ENCODE results near the gene CSRP2.

- no peak for TF ChIP-seq CTCF (IDR thresholded peaks at IDR 0.05)
- no peak for TF ChIP-seq ZSCAN18 (CRISPR knock-in tag; IDR thresholded peaks at IDR 0.05)
- no peak for TF ChIP-seq NFYB (CRISPR knock-in tag; conservative IDR thresholded peaks at IDR 0.05; ENCODE audit: low read depth)
- TF ChIP-seq, protein P1, sequence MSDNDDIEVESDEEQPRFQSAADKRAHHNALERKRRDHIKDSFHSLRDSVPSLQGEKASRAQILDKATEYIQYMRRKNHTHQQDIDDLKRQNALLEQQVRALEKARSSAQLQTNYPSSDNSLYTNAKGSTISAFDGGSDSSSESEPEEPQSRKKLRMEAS (CRISPR knock-in tag; IDR thresholded peaks at IDR 0.05), result no peak
- no peak for TF ChIP-seq HMGXB4 (CRISPR knock-in tag; IDR thresholded peaks at IDR 0.05)
- TF ChIP-seq, protein P2, sequence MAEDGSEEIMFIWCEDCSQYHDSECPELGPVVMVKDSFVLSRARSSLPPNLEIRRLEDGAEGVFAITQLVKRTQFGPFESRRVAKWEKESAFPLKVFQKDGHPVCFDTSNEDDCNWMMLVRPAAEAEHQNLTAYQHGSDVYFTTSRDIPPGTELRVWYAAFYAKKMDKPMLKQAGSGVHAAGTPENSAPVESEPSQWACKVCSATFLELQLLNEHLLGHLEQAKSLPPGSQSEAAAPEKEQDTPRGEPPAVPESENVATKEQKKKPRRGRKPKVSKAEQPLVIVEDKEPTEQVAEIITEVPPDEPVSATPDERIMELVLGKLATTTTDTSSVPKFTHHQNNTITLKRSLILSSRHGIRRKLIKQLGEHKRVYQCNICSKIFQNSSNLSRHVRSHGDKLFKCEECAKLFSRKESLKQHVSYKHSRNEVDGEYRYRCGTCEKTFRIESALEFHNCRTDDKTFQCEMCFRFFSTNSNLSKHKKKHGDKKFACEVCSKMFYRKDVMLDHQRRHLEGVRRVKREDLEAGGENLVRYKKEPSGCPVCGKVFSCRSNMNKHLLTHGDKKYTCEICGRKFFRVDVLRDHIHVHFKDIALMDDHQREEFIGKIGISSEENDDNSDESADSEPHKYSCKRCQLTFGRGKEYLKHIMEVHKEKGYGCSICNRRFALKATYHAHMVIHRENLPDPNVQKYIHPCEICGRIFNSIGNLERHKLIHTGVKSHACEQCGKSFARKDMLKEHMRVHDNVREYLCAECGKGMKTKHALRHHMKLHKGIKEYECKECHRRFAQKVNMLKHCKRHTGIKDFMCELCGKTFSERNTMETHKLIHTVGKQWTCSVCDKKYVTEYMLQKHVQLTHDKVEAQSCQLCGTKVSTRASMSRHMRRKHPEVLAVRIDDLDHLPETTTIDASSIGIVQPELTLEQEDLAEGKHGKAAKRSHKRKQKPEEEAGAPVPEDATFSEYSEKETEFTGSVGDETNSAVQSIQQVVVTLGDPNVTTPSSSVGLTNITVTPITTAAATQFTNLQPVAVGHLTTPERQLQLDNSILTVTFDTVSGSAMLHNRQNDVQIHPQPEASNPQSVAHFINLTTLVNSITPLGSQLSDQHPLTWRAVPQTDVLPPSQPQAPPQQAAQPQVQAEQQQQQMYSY (CRISPR knock-in tag; IDR thresholded peaks at IDR 0.05), result no peak
- no peak for TF ChIP-seq NR3C1 (CRISPR knock-in tag; conservative IDR thresholded peaks at IDR 0.05; ENCODE audit: low read depth)
- no peak for TF ChIP-seq CREB1 (CRISPR knock-in tag; IDR thresholded peaks at IDR 0.05)
- no peak for TF ChIP-seq ZNF512 (CRISPR knock-in tag; IDR thresholded peaks at IDR 0.05; ENCODE audit: borderline replicate concordance)
- TF ChIP-seq, protein P3, sequence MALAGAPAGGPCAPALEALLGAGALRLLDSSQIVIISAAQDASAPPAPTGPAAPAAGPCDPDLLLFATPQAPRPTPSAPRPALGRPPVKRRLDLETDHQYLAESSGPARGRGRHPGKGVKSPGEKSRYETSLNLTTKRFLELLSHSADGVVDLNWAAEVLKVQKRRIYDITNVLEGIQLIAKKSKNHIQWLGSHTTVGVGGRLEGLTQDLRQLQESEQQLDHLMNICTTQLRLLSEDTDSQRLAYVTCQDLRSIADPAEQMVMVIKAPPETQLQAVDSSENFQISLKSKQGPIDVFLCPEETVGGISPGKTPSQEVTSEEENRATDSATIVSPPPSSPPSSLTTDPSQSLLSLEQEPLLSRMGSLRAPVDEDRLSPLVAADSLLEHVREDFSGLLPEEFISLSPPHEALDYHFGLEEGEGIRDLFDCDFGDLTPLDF (CRISPR knock-in tag; IDR thresholded peaks at IDR 0.05), result no peak
- TF ChIP-seq ATF2 (CRISPR knock-in tag; IDR thresholded peaks at IDR 0.05; ENCODE audit: borderline replicate concordance, low read depth), result no peak
- TF ChIP-seq, protein P4, sequence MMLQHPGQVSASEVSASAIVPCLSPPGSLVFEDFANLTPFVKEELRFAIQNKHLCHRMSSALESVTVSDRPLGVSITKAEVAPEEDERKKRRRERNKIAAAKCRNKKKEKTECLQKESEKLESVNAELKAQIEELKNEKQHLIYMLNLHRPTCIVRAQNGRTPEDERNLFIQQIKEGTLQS (CRISPR knock-in tag; conservative IDR thresholded peaks at IDR 0.05), result no peak
Measured at GRCh38 chr12:76899522-76899921, 20.7 kb upstream of the CSRP2 start.

All from WTC11 (cell line).